GM10266 (cell line): ENCODE data around the gene PAFAH1B2.

Experiments
- DNase-seq: peaks from one replicate; pipeline ENCODE4 v3.0.0; 2012; ENCODE audit errors: extremely low spot score
- TF ChIP-seq, protein P1 (sequence below): IDR thresholded peaks from 2 replicates; pipeline ENCODE4 v1.5.1; 2012; ENCODE audit warnings: mild to moderate bottlenecking, low read depth; ENCODE audit not compliant: control insufficient read depth, insufficient read depth; ENCODE audit errors: missing control alignments

PAFAH1B2 gene

DNA sequence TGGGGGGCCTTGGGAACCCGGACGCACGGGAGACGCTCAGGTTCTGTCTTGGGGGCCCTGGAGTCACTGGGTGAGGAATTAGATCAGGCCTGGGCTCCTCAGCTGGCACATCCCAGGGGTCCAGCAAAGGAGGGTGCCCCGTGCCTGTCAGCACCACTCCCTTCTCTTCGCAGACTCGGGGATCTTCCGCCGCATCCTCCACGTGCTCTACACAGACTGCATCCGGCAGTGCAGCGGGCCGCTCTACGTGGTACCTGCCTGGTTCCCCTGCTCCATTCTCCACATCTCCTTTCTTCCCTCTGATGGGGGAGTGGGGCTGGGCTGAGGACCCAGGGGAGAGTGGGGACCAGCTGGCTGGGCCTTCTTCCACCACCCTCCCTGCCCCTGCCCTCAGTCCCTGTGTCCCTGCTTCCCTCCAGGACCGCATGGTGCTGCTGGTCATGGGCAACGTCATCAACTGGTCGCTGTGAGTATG is 48.4 kb downstream of the PAFAH1B2 start:
- TF ChIP-seq, protein P1, sequence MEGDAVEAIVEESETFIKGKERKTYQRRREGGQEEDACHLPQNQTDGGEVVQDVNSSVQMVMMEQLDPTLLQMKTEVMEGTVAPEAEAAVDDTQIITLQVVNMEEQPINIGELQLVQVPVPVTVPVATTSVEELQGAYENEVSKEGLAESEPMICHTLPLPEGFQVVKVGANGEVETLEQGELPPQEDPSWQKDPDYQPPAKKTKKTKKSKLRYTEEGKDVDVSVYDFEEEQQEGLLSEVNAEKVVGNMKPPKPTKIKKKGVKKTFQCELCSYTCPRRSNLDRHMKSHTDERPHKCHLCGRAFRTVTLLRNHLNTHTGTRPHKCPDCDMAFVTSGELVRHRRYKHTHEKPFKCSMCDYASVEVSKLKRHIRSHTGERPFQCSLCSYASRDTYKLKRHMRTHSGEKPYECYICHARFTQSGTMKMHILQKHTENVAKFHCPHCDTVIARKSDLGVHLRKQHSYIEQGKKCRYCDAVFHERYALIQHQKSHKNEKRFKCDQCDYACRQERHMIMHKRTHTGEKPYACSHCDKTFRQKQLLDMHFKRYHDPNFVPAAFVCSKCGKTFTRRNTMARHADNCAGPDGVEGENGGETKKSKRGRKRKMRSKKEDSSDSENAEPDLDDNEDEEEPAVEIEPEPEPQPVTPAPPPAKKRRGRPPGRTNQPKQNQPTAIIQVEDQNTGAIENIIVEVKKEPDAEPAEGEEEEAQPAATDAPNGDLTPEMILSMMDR: no peak
- no peak for DNase-seq

DNA sequence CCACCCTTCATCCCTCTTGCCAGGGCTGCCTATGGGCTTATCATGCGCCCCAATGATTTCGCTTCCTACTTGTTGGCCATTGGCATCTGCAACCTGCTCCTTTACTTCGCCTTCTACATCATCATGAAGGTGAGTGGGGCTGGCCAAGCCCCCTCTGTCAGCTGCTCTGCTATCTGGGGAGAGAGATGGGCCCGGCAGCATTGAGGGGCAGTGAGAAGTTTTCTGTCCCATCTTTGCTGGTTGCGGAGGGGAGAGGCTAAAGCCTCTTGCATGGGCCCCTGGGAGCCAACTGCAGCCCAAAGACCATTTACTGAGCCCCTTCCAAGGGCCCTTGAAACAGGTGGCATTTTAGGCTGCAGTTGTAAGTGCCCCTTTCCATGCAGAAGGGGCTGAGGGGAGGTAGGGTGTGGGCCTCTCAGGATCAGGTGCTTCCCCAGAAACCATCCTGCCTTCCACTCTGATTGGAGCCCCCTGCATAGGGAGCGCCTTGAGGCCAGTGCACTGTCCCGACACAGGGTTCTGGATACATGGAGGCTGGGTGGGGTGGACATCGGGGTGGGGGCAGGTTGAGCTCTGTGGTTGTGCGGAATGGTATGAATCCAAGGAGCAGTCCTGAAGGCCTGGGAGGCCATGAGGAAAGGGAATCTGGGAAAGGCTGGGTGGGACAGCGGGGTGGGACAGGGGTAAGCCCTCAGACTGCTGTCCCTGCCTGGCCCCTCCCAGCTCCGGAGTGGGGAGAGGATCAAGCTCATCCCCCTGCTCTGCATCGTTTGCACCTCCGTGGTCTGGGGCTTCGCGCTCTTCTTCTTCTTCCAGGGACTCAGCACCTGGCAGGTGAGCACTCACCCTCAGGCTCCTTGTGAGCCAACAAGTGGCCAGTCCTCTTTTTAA is 49.3 kb downstream of the PAFAH1B2 start:
- TF ChIP-seq, protein P1: no peak
- DNase-seq: no peak

DNA sequence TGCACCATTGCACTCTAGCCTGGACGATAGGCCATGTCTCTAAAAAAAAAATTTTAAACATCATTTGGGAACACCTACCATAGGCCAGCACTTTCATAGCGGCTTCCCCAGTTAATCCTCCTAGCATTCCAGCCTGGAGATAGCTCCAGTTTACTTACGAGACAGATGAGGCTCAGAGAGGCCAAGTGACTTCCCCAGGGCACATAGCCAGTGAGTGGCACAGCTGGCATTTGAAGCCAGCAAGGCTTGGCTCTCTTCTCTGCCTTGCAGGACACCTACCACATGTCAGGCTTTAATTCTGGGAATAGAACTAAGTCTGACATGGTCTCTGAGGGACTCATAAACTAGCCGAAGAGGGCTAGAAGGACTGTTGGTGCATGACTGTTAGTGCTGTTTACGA is 50.2 kb downstream of the PAFAH1B2 start:
- TF ChIP-seq, protein P1: no peak
- DNase-seq: no peak

DNA sequence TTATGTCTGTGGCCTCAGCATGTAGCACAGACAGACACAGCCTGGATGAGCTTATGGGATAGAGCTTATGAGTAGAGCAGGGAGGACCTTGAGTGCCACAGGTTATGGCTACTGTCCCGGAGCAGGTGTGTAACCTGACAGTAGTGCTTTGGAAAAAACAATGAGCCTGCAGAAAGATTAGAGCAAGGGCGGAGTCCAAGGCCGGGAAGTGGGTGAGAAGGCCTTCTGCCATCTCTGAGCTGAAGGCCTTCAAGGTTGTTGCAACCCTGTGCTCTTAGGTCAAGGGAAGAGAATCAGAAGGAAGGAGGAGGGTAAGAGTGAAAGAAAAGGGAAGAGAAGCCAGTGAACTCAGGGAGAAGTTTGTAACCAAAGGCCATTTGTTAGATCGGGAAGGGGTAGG is 51.2 kb downstream of the PAFAH1B2 start:
- DNase-seq: no peak
- TF ChIP-seq, protein P1: no peak

DNA sequence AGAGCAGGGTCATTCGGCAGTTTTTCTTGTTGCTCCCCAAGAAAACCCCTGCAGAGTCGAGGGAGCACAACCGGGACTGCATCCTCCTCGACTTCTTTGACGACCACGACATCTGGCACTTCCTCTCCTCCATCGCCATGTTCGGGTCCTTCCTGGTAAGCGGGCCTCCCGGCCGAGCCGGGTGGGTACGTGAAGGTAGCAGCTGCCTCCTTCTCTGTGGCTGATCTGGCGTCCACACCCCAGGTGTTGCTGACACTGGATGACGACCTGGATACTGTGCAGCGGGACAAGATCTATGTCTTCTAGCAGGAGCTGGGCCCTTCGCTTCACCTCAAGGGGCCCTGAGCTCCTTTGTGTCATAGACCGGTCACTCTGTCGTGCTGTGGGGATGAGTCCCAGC is 51.7 kb downstream of the PAFAH1B2 start:
- DNase-seq: no peak
- TF ChIP-seq, protein P1: no peak

DNA sequence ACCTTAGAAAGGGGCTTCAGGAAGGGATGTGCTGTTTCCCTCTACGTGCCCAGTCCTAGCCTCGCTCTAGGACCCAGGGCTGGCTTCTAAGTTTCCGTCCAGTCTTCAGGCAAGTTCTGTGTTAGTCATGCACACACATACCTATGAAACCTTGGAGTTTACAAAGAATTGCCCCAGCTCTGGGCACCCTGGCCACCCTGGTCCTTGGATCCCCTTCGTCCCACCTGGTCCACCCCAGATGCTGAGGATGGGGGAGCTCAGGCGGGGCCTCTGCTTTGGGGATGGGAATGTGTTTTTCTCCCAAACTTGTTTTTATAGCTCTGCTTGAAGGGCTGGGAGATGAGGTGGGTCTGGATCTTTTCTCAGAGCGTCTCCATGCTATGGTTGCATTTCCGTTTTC is 52.9 kb downstream of the PAFAH1B2 start:
- TF ChIP-seq, protein P1: no peak

More for the DNA sequence above, 52.9 kb downstream of the PAFAH1B2 start:
- no peak for DNase-seq
